ENCODE data around the gene LMTK3. TPM values are rescaled to one million over a fixed set of nuclear protein-coding genes. Genes with fewer than 3 reads are reported as not detected.
"Not testable (repeated sequence)": the region's sequence is repeated elsewhere in the genome, so short reads cannot be mapped to it uniquely, and the experiment has no call there.

The LMTK3 gene
- total and polyA plus RNA-seq, 10 donors = 0.29 to 4.2 (median 1.3) TPM

GRCh38 chr19:48539503-48540096 lies 28.0 kb upstream of the LMTK3 start:
- peaks cover 0 to under 1% (median 0%) of the 10 kb centered on the region in 7 donors for H3K27me3 ChIP-seq (replicated peaks in 1 of 7)
- no peak overlapping the region for H3K27ac ChIP-seq
- no peak for DNase-seq
- peaks cover 0 to 5% (median 0%) of the 10 kb centered on the region in 8 donors for H3K9me3 ChIP-seq
- H3K4me3 ChIP-seq = no peak overlapping the region
- TF ChIP-seq POLR2A (IDR thresholded peaks at IDR 0.05) (no peak), POLR2AphosphoS5 (IDR thresholded peaks at IDR 0.05) (no peak), CTCF (IDR thresholded peaks at IDR 0.05 in 8 of 11, conservative IDR thresholded peaks at IDR 0.05 in 3 of 11) (no peak)
- H3K36me3 ChIP-seq = no peaks in the 10 kb centered on the region
- peaks cover 0 to 5% (median 0%) of the 10 kb centered on the region in 6 donors for H3K4me1 ChIP-seq
- 79 to 90% (median 86%) methylated on average over 17 of the region's 17 CpGs for WGBS, 5 donors
- intact Hi-C loops (cut with DNase I; ENCODE audit: low total_unique reads) = no loop called here

DNA sequence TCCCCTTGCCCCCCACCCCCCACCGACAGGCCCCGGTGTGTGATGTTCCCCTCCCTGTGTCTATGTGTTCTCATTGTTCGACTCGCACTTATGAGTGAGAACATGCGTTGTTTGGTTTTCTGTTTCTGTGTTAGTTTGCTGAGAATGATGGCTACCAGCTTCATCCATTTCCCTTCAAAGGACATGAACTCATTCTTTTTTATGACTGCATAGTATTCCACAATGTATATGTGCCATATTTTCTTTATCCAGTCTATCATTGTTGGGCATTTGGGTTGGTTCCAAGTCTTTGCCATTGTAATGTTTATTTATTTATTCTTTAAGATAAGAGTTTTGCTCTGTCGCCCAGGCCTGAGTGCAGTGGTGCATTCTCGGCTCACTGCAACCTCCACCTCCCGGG lies 26.4 kb upstream of the LMTK3 start:
- H3K9me3 ChIP-seq; intact Hi-C loops (cut with DNase I; ENCODE audit: low total_unique reads); H3K4me1 ChIP-seq; H3K36me3 ChIP-seq; H3K27ac ChIP-seq; H3K27me3 ChIP-seq (replicated peaks in 1 of 7); H3K4me3 ChIP-seq; DNase-seq: not testable (repeated sequence)
- WGBS, 5 donors = 90 to 97% (median 94%) methylated on average over 8 of the region's 8 CpGs

DNA sequence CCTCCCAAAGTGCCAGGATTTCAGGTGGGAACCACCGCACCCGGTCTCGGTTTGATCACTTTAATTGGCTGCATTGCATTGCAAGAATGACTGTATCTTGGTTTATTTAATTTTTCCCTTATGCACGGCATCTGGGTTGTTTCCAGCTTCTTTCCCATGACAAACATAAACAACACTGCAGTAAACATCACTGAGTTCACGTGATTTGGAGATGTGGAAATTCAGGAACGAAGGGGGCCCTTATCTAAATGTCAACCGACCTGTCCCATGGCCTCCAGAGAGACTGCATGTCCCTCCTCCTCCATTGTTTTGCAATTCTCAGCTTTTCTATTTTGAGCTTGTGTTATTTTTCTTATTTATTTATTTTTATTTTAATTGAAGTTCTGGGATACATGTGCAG lies 25.9 kb upstream of the LMTK3 start:
- no peaks in the 10 kb centered on the region for H3K4me1 ChIP-seq
- no peak overlapping the region for H3K4me3 ChIP-seq
- H3K9me3 ChIP-seq = peaks cover 0 to 5% (median 0%) of the 10 kb centered on the region in 8 donors
- H3K36me3 ChIP-seq = no peaks in the 10 kb centered on the region
- DNase-seq = no peak
- TF ChIP-seq POLR2A (IDR thresholded peaks at IDR 0.05) = no peak
- TF ChIP-seq POLR2AphosphoS5 (IDR thresholded peaks at IDR 0.05) = no peak
- TF ChIP-seq CTCF (IDR thresholded peaks at IDR 0.05 in 8 of 11, conservative IDR thresholded peaks at IDR 0.05 in 3 of 11) = no peak
- H3K27ac ChIP-seq = no peak overlapping the region
- peaks cover 0 to 7% (median 0%) of the 10 kb centered on the region in 7 donors for H3K27me3 ChIP-seq (replicated peaks in 1 of 7)
- intact Hi-C loops (cut with DNase I; ENCODE audit: low total_unique reads) = no loop called here
- WGBS, 5 donors = 82 to 90% (median 84%) methylated on average over 7 of the region's 7 CpGs

DNA sequence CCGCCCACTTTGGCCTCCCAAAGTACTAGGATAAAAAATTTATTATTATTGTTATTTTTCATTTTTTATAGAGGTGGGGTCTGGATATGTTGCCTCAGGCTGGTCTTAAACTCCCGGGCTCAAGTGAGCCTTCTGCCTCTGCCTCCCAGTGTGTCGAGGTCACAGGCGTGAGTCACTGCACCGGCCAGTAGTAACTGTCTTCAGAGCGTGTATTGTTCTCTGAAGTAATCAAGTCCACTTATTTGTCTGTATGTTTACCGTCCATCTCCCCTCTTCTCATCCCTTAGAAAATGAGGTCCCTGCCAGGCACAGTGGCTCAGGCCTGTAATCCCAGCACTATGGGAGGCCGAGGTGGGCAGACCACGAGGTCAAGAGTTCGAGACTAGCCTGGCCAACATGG lies 22.1 kb upstream of the LMTK3 start:
- no peak for TF ChIP-seq POLR2A (IDR thresholded peaks at IDR 0.05)
- no peak for TF ChIP-seq CTCF (IDR thresholded peaks at IDR 0.05 in 8 of 11, conservative IDR thresholded peaks at IDR 0.05 in 3 of 11)
- TF ChIP-seq POLR2AphosphoS5 (IDR thresholded peaks at IDR 0.05) = no peak
- H3K4me1 ChIP-seq = no peaks in the 10 kb centered on the region
- no peak overlapping the region for H3K27ac ChIP-seq
- peaks cover 0 to 26% (median 0%) of the 10 kb centered on the region in 7 donors for H3K27me3 ChIP-seq (replicated peaks in 1 of 7)
- H3K36me3 ChIP-seq = no peaks in the 10 kb centered on the region
- H3K9me3 ChIP-seq = peaks cover 0 to 13% (median 9%) of the 10 kb centered on the region in 8 donors
- 82 to 91% (median 86%) methylated on average over 10 of the region's 10 CpGs for WGBS, 5 donors
- no peak overlapping the region for H3K4me3 ChIP-seq
- no peak for DNase-seq
- intact Hi-C loops (cut with DNase I; ENCODE audit: low total_unique reads) = no loop called here
